Measurements from ENCODE around the gene TDRD6. TPM values are rescaled to one million over a fixed set of nuclear protein-coding genes. Genes with fewer than 3 reads are reported as not detected.

The TDRD6 gene
- polyA plus RNA-seq, 1 experiment: not detected

DNA sequence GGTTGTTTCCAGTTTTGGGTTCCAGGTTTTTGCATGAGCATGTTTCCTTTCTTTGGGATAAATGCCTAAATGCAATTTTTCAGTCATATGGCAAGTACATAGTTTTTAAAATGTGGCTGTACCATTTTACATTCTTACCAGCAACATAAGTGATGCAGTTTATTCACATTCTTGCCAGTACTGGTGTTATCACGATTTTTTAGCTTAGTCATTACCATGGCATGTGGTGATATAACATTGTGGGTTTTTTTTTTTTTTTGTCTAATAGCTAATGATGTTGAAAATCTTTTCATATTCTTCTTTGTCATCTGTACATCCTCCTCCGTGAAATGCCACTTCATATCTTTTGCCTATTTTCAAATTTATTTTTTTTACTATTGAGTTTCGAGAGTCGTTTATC lies 2.9 kb upstream of the TDRD6 start:
- ChIA-PET POLR2A (no interaction called here), CTCF (interaction anchor here (0.6 to 0.7 kb wide), 2 partner anchors 287 to 464 kb away, joined by 3 to 4 read pairs; no protein-coding TSS in a partner anchor)
- Histone ChIP-seq H3K4me3 (ENCODE audit: low read depth, low read length) (no peak overlapping the region), H3K27ac (ENCODE audit: low read depth, low read length) (no peak overlapping the region), H3K27me3 (ENCODE audit: control insufficient read depth, insufficient read depth, low read length) (no peaks in the 10 kb centered on the region), H3K9me3 (ENCODE audit: control insufficient read depth, insufficient read depth, low read length) (peaks cover 18% of the 10 kb centered on the region)
- DNase-seq (ENCODE audit: low read depth, low spot score): no peak
- TF ChIP-seq CTCF (IDR thresholded peaks at IDR 0.05; ENCODE audit: low read depth, low read length): no peak

DNA sequence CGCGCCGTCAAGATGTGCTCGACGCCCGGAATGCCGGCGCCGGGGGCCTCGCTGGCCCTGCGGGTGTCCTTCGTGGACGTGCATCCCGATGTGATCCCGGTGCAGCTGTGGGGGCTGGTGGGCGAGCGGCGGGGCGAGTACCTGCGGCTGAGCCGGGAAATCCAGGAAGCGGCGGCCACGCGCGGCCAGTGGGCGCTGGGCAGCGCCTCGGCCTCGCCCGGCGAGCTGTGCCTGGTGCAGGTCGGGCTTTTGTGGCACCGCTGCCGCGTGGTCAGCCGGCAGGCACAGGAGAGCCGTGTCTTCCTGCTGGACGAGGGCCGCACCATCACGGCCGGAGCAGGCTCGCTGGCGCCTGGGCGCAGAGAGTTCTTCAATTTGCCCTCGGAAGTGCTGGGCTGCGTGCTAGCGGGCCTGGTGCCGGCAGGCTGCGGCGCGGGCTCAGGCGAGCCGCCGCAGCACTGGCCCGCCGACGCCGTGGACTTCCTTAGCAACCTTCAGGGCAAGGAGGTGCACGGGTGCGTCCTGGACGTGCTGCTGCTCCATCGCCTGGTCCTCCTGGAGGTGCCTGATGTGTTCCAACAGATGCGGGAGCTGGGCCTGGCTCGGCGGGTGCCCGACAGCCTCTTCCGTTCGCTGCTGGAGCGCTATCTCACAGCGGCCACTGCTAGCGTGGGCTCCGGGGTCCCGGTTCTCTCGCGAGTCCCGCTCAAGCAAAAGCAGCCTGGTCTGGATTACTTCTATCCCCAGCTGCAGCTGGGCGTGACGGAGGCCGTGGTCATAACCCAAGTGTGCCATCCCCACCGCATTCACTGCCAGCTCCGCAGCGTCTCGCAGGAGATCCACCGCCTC lies 656 bp downstream of the TDRD6 start:
- H3K27me3 ChIP-seq (ENCODE audit: control insufficient read depth, insufficient read depth, low read length): no peaks in the 10 kb centered on the region
- H3K27ac ChIP-seq (ENCODE audit: low read depth, low read length): no peak overlapping the region
- no peak overlapping the region for H3K4me3 ChIP-seq (ENCODE audit: low read depth, low read length)
- DNase-seq (ENCODE audit: low read depth, low spot score): no peak
- peaks cover 18% of the 10 kb centered on the region for H3K9me3 ChIP-seq (ENCODE audit: control insufficient read depth, insufficient read depth, low read length)
- TF ChIP-seq CTCF (IDR thresholded peaks at IDR 0.05; ENCODE audit: low read depth, low read length): no peak
- POLR2A ChIA-PET: no interaction called here
- CTCF ChIA-PET: no interaction called here

- TF ChIP-seq CTCF (IDR thresholded peaks at IDR 0.05; ENCODE audit: low read depth, low read length): no peak
- no peak overlapping the region for H3K27ac ChIP-seq (ENCODE audit: low read depth, low read length)
- no peak overlapping the region for H3K4me3 ChIP-seq (ENCODE audit: low read depth, low read length)
- no peaks in the 10 kb centered on the region for H3K27me3 ChIP-seq (ENCODE audit: control insufficient read depth, insufficient read depth, low read length)
- POLR2A ChIA-PET: no interaction called here
- H3K9me3 ChIP-seq (ENCODE audit: control insufficient read depth, insufficient read depth, low read length): peaks cover 18% of the 10 kb centered on the region
- CTCF ChIA-PET: no interaction called here
- DNase-seq (ENCODE audit: low read depth, low spot score): no peak
Measured at GRCh38 chr6:46688966-46689335, 1.3 kb downstream of the TDRD6 start.

- no peak overlapping the region for H3K4me3 ChIP-seq (ENCODE audit: low read depth, low read length)
- no peak for TF ChIP-seq CTCF (IDR thresholded peaks at IDR 0.05; ENCODE audit: low read depth, low read length)
- H3K9me3 ChIP-seq (ENCODE audit: control insufficient read depth, insufficient read depth, low read length): peaks cover 18% of the 10 kb centered on the region
- H3K27ac ChIP-seq (ENCODE audit: low read depth, low read length): no peak overlapping the region
- CTCF ChIA-PET: interaction anchor here (0.5 kb wide), 1 partner anchor 20 kb away, joined by 3 read pairs; no protein-coding TSS in a partner anchor
- POLR2A ChIA-PET: no interaction called here
- H3K27me3 ChIP-seq (ENCODE audit: control insufficient read depth, insufficient read depth, low read length): no peaks in the 10 kb centered on the region
- no peak for DNase-seq (ENCODE audit: low read depth, low spot score)
Measured at GRCh38 chr6:46689657-46690056, 2.0 kb downstream of the TDRD6 start.

DNA sequence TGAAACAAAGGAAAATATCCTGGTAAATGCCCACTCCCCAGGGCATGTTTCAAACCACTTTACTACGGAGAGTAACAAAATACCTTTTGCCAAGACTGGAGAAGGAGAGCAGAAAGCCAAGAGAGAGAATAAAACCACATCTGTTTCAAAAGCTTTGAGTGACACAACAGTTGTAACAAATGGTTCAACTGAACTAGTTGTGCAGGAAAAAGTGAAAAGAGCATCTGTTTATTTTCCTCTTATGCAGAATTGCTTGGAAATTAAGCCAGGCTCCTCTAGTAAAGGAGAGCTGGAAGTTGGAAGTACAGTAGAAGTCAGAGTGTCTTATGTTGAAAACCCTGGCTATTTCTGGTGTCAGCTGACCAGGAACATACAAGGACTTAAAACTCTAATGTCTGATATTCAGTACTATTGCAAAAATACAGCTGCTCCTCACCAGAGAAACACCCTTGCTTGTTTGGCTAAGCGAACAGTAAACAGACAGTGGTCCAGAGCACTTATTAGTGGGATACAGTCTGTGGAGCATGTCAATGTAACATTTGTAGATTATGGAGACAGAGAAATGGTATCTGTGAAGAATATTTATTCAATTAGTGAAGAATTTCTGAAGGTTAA lies 2.6 kb downstream of the TDRD6 start:
- TF ChIP-seq CTCF (IDR thresholded peaks at IDR 0.05; ENCODE audit: low read depth, low read length): no peak
- POLR2A ChIA-PET: no interaction called here
- Histone ChIP-seq H3K4me3 (ENCODE audit: low read depth, low read length) (no peak overlapping the region), H3K9me3 (ENCODE audit: control insufficient read depth, insufficient read depth, low read length) (peaks cover 18% of the 10 kb centered on the region), H3K27me3 (ENCODE audit: control insufficient read depth, insufficient read depth, low read length) (no peaks in the 10 kb centered on the region), H3K27ac (ENCODE audit: low read depth, low read length) (no peak overlapping the region)
- CTCF ChIA-PET: no interaction called here
- DNase-seq (ENCODE audit: low read depth, low spot score): no peak

Measured in AG04450 (cell line).